Muscle layer of colon (tissue), 2 donors: Measurements from ENCODE around the gene TAS2R38.

Experiments
- H3K27ac ChIP-seq: one replicate; pipeline ENCODE4 v1.7.0; 2013; ENCODE audit warnings: low read depth, mild to moderate bottlenecking, low read length, moderate library complexity
- H3K27me3 ChIP-seq, 2 donors: one replicate each; pipeline ENCODE4 v1.7.0; 2013; ENCODE audit warnings: low read length in 2 of 2, mild to moderate bottlenecking in 2 of 2; ENCODE audit not compliant: insufficient read depth in 2 of 2, control insufficient read depth in 1 of 2
- H3K36me3 ChIP-seq: one replicate; pipeline ENCODE4 v1.7.0; 2013; ENCODE audit warnings: mild to moderate bottlenecking, low read length; ENCODE audit not compliant: insufficient read depth
- H3K4me1 ChIP-seq: one replicate; pipeline ENCODE4 v1.7.0; 2013; ENCODE audit warnings: mild to moderate bottlenecking, low read length; ENCODE audit not compliant: insufficient read depth
- H3K4me3 ChIP-seq, 2 donors: one replicate each; pipeline ENCODE4 v1.7.0; 2013; ENCODE audit warnings: low read length in 2 of 2, low read depth in 1 of 2, mild to moderate bottlenecking in 1 of 2, moderate library complexity in 1 of 2
- H3K9ac ChIP-seq: one replicate; pipeline ENCODE4 v1.7.0; 2013; ENCODE audit warnings: low read length
- H3K9me3 ChIP-seq: one replicate; pipeline ENCODE4 v1.7.0; 2013; ENCODE audit warnings: mild to moderate bottlenecking, low read length
- donor health status: abdominal sarcoma.
- donor health status: Adenocarcinoma of cecum.

The TAS2R38 gene

GRCh38 chr7:141975806-141976523 is 2.4 kb upstream of the TAS2R38 start:
- no peaks in the 10 kb centered on the region for H3K4me1 ChIP-seq
- no peak overlapping the region for H3K4me3 ChIP-seq
- H3K27me3 ChIP-seq = no peaks in the 10 kb centered on the region
- no peaks in the 10 kb centered on the region for H3K36me3 ChIP-seq
- H3K9ac ChIP-seq = no peak overlapping the region
- H3K9me3 ChIP-seq = no peaks in the 10 kb centered on the region
- no peak overlapping the region for H3K27ac ChIP-seq

- H3K27me3 ChIP-seq = no peaks in the 10 kb centered on the region
- H3K9ac ChIP-seq = no peak overlapping the region
Observed at GRCh38 chr7:141974831-141975230, 1.3 kb upstream of the TAS2R38 start.

GRCh38 chr7:141960687-141961422 is 12.7 kb downstream of the TAS2R38 start:
- H3K27ac ChIP-seq = no peak overlapping the region
- H3K36me3 ChIP-seq = no peaks in the 10 kb centered on the region
- H3K4me3 ChIP-seq = no peak overlapping the region
- H3K27me3 ChIP-seq = no peaks in the 10 kb centered on the region
- H3K9ac ChIP-seq = no peak overlapping the region
- H3K4me1 ChIP-seq = no peaks in the 10 kb centered on the region
- no peaks in the 10 kb centered on the region for H3K9me3 ChIP-seq

More at GRCh38 chr7:141974831-141975230, 1.3 kb upstream of the TAS2R38 start:
- no peaks in the 10 kb centered on the region for H3K9me3 ChIP-seq
- no peak overlapping the region for H3K4me3 ChIP-seq
- no peaks in the 10 kb centered on the region for H3K4me1 ChIP-seq
- H3K27ac ChIP-seq = no peak overlapping the region
- H3K36me3 ChIP-seq = no peaks in the 10 kb centered on the region

GRCh38 chr7:141956084-141956483 is 17.5 kb downstream of the TAS2R38 start:
- Histone ChIP-seq H3K4me3 (no peak overlapping the region), H3K4me1 (no peaks in the 10 kb centered on the region), H3K27ac (no peak overlapping the region), H3K9ac (no peak overlapping the region), H3K9me3 (no peaks in the 10 kb centered on the region), H3K36me3 (no peaks in the 10 kb centered on the region), H3K27me3 (no peaks in the 10 kb centered on the region)

GRCh38 chr7:141954334-141954733 is 19.2 kb downstream of the TAS2R38 start:
- Histone ChIP-seq H3K4me1 (no peaks in the 10 kb centered on the region), H3K36me3 (no peaks in the 10 kb centered on the region), H3K27ac (no peak overlapping the region), H3K9ac (no peak overlapping the region), H3K27me3 (no peaks in the 10 kb centered on the region), H3K4me3 (no peak overlapping the region), H3K9me3 (no peaks in the 10 kb centered on the region)

- Histone ChIP-seq H3K4me1 (no peaks in the 10 kb centered on the region), H3K27ac (no peak overlapping the region), H3K4me3 (no peak overlapping the region), H3K27me3 (no peaks in the 10 kb centered on the region), H3K9me3 (no peaks in the 10 kb centered on the region), H3K36me3 (no peaks in the 10 kb centered on the region), H3K9ac (no peak overlapping the region)
Observed at GRCh38 chr7:141952461-141952860, 21.1 kb downstream of the TAS2R38 start.

GRCh38 chr7:141950806-141951205 is 22.8 kb downstream of the TAS2R38 start:
- no peak overlapping the region for H3K4me3 ChIP-seq
- H3K27me3 ChIP-seq = no peaks in the 10 kb centered on the region
- no peak overlapping the region for H3K9ac ChIP-seq
- no peaks in the 10 kb centered on the region for H3K36me3 ChIP-seq
- H3K4me1 ChIP-seq = no peaks in the 10 kb centered on the region
- H3K9me3 ChIP-seq = no peaks in the 10 kb centered on the region
- H3K27ac ChIP-seq = no peak overlapping the region

GRCh38 chr7:141949911-141950310 is 23.7 kb downstream of the TAS2R38 start:
- H3K4me3 ChIP-seq = no peak overlapping the region
- no peaks in the 10 kb centered on the region for H3K9me3 ChIP-seq
- no peaks in the 10 kb centered on the region for H3K27me3 ChIP-seq
- H3K9ac ChIP-seq = no peak overlapping the region
- no peaks in the 10 kb centered on the region for H3K4me1 ChIP-seq
- H3K27ac ChIP-seq = no peak overlapping the region
- no peaks in the 10 kb centered on the region for H3K36me3 ChIP-seq

GRCh38 chr7:141949451-141949850 is 24.1 kb downstream of the TAS2R38 start:
- H3K27me3 ChIP-seq = no peaks in the 10 kb centered on the region
- H3K4me3 ChIP-seq = no peak overlapping the region
- H3K4me1 ChIP-seq = no peaks in the 10 kb centered on the region
- H3K27ac ChIP-seq = no peak overlapping the region
- no peaks in the 10 kb centered on the region for H3K9me3 ChIP-seq
- H3K36me3 ChIP-seq = no peaks in the 10 kb centered on the region
- H3K9ac ChIP-seq = no peak overlapping the region

GRCh38 chr7:141949021-141949420 is 24.6 kb downstream of the TAS2R38 start:
- H3K9ac ChIP-seq = no peak overlapping the region
- no peaks in the 10 kb centered on the region for H3K4me1 ChIP-seq
- H3K36me3 ChIP-seq = no peaks in the 10 kb centered on the region
- no peak overlapping the region for H3K4me3 ChIP-seq
- no peak overlapping the region for H3K27ac ChIP-seq
- no peaks in the 10 kb centered on the region for H3K9me3 ChIP-seq
- H3K27me3 ChIP-seq = no peaks in the 10 kb centered on the region

- no peak within 1 kb of the TSS for H3K4me3 ChIP-seq
- H3K9me3 ChIP-seq = no peaks in the 10 kb centered on the region
- H3K36me3 ChIP-seq = no peaks in the 10 kb centered on the region
Observed at GRCh38 chr7:141946796-141947195, 26.8 kb downstream of the TAS2R38 start, which contains the start of gene CLEC5A. Gene CLEC5A, minus strand, starts transcription at chr7:141946974. Its CDS starts 682 bp downstream, at chr7:141946292.

More at GRCh38 chr7:141946796-141947195, 26.8 kb downstream of the TAS2R38 start, which contains the start of gene CLEC5A:
- Histone ChIP-seq H3K27me3 (no peaks in the 10 kb centered on the region), H3K9ac (no peak within 1 kb of the TSS), H3K4me1 (no peaks in the 10 kb centered on the region), H3K27ac (no peak within 1 kb of the TSS)
